ENCODE data around the gene RPS27A.
"Not testable (repeated sequence)": the region's sequence is repeated elsewhere in the genome, so short reads cannot be mapped to it uniquely, and the experiment has no call there.

The RPS27A gene

GRCh38 chr2:55223958-55224760, 8.3 kb upstream of the RPS27A start:
- no peak for DNase-seq (ENCODE audit: low read depth)
- no peak for TF ChIP-seq CTCF (conservative IDR thresholded peaks at IDR 0.05; ENCODE audit: control insufficient read depth, insufficient read depth, low read depth, low read length)
- no peak overlapping the region for H3K4me3 ChIP-seq (ENCODE audit: control insufficient read depth, low read depth, low read length)

GRCh38 chr2:55224761-55225261, 7.7 kb upstream of the RPS27A start:
- peak; percentile 44 for DNase-seq (ENCODE audit: low read depth)
- no peak for TF ChIP-seq CTCF (conservative IDR thresholded peaks at IDR 0.05; ENCODE audit: control insufficient read depth, insufficient read depth, low read depth, low read length)
- H3K4me3 ChIP-seq (ENCODE audit: control insufficient read depth, low read depth, low read length), result no peak overlapping the region

- no peak overlapping the region for H3K4me3 ChIP-seq (ENCODE audit: control insufficient read depth, low read depth, low read length)
- TF ChIP-seq CTCF (conservative IDR thresholded peaks at IDR 0.05; ENCODE audit: control insufficient read depth, insufficient read depth, low read depth, low read length), result no peak
- DNase-seq (ENCODE audit: low read depth), result no peak
These were observed 6.9 kb upstream of the RPS27A start for GRCh38 chr2:55225481-55226020.

- H3K4me3 ChIP-seq (ENCODE audit: control insufficient read depth, low read depth, low read length), result not testable (repeated sequence)
- peak; percentile 43 for DNase-seq (ENCODE audit: low read depth)
These were observed 4.9 kb upstream of the RPS27A start for GRCh38 chr2:55227437-55228225.

GRCh38 chr2:55228226-55228563, 4.3 kb upstream of the RPS27A start:
- no peak for TF ChIP-seq CTCF (conservative IDR thresholded peaks at IDR 0.05; ENCODE audit: control insufficient read depth, insufficient read depth, low read depth, low read length)
- DNase-seq (ENCODE audit: low read depth), result no peak
- H3K4me3 ChIP-seq (ENCODE audit: control insufficient read depth, low read depth, low read length), result no peak overlapping the region

GRCh38 chr2:55229221-55229620, 3.3 kb upstream of the RPS27A start:
- TF ChIP-seq CTCF (conservative IDR thresholded peaks at IDR 0.05; ENCODE audit: control insufficient read depth, insufficient read depth, low read depth, low read length), result no peak

GRCh38 chr2:55230551-55230950, 1.9 kb upstream of the RPS27A start:
- TF ChIP-seq CTCF (conservative IDR thresholded peaks at IDR 0.05; ENCODE audit: control insufficient read depth, insufficient read depth, low read depth, low read length), result no peak
- DNase-seq (ENCODE audit: low read depth), result no peak
- H3K4me3 ChIP-seq (ENCODE audit: control insufficient read depth, low read depth, low read length), result no peak overlapping the region

More at GRCh38 chr2:55229221-55229620, 3.3 kb upstream of the RPS27A start:
- H3K4me3 ChIP-seq (ENCODE audit: control insufficient read depth, low read depth, low read length), result no peak overlapping the region
- DNase-seq (ENCODE audit: low read depth), result no peak

All from fibroblast of mammary gland (primary cell).